Measurements from ENCODE around the gene AMPD2.

The AMPD2 gene

DNA sequence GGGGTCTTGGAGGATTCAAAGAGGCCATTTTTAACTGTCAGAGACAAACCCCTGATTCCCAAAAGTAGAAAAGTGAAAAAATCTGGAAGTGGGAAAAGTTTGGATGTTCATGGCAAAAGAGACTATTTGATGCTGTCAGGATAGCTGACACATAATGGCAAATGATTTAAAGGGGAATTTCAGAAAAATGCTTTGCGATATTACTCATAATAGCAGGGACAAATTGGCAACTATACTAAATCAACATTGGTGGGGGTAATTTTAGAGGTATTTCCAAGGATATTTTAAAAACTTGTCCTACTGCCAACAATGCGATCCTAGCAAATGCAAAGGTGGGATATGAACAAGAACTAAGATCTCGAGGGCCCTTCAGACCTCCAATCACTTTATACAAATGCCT lies 31.0 kb downstream of the AMPD2 start:
- TF ChIP-seq EZH2phosphoT487 (conservative IDR thresholded peaks at IDR 0.05; ENCODE audit: low read length) (no peak), CTCF (IDR thresholded peaks at IDR 0.05; ENCODE audit: insufficient read depth, low read length, poor library complexity, severe bottlenecking) (no peak)
- Histone ChIP-seq H3K4me3 (ENCODE audit: insufficient read depth, low read length, poor library complexity, severe bottlenecking) (no peak overlapping the region), H3K27ac (ENCODE audit: low read depth, low read length) (no peak overlapping the region), H3K79me2 (ENCODE audit: insufficient read depth, low read length) (no peaks in the 10 kb centered on the region), H3K9me3 (ENCODE audit: insufficient read depth, low read length) (no peaks in the 10 kb centered on the region), H3K9ac (ENCODE audit: low read length) (no peak overlapping the region), H3K9me2 (replicated peaks; ENCODE audit: insufficient read depth, low read length) (no peaks in the 10 kb centered on the region), H3F3A (ENCODE audit: insufficient read depth) (no peaks in the 10 kb centered on the region), H3K4me2 (ENCODE audit: low read depth, low read length, poor library complexity, severe bottlenecking) (no peak overlapping the region), H3K36me3 (ENCODE audit: low read length) (no peaks in the 10 kb centered on the region), H2AFZ (ENCODE audit: low read depth, low read length, severe bottlenecking) (no peak overlapping the region), H4K20me1 (ENCODE audit: low read depth, low read length) (no peaks in the 10 kb centered on the region), H3K27me3 (ENCODE audit: low read length) (no peaks in the 10 kb centered on the region)

- TF ChIP-seq CTCF (IDR thresholded peaks at IDR 0.05; ENCODE audit: insufficient read depth, low read length, poor library complexity, severe bottlenecking) (no peak), EZH2phosphoT487 (conservative IDR thresholded peaks at IDR 0.05; ENCODE audit: low read length) (no peak)
- no peak overlapping the region for H3K4me3 ChIP-seq (ENCODE audit: insufficient read depth, low read length, poor library complexity, severe bottlenecking)
- H2AFZ ChIP-seq (ENCODE audit: low read depth, low read length, severe bottlenecking) = no peak overlapping the region
- no peaks in the 10 kb centered on the region for H3K27me3 ChIP-seq (ENCODE audit: low read length)
- no peaks in the 10 kb centered on the region for H3K36me3 ChIP-seq (ENCODE audit: low read length)
- H3K27ac ChIP-seq (ENCODE audit: low read depth, low read length) = no peak overlapping the region
- no peak overlapping the region for H3K4me2 ChIP-seq (ENCODE audit: low read depth, low read length, poor library complexity, severe bottlenecking)
- H3K9ac ChIP-seq (ENCODE audit: low read length) = no peak overlapping the region
- no peaks in the 10 kb centered on the region for H3K9me3 ChIP-seq (ENCODE audit: insufficient read depth, low read length)
- H3K79me2 ChIP-seq (ENCODE audit: insufficient read depth, low read length) = no peaks in the 10 kb centered on the region
- H4K20me1 ChIP-seq (ENCODE audit: low read depth, low read length) = no peaks in the 10 kb centered on the region
- H3F3A ChIP-seq (ENCODE audit: insufficient read depth) = no peaks in the 10 kb centered on the region
- no peaks in the 10 kb centered on the region for H3K9me2 ChIP-seq (replicated peaks; ENCODE audit: insufficient read depth, low read length)
Measured at GRCh38 chr1:109652402-109652801, 32.8 kb downstream of the AMPD2 start.

- no peaks in the 10 kb centered on the region for H4K20me1 ChIP-seq (ENCODE audit: low read depth, low read length)
- H3K27me3 ChIP-seq (ENCODE audit: low read length) = no peaks in the 10 kb centered on the region
- H2AFZ ChIP-seq (ENCODE audit: low read depth, low read length, severe bottlenecking) = no peak overlapping the region
- no peaks in the 10 kb centered on the region for H3F3A ChIP-seq (ENCODE audit: insufficient read depth)
- no peaks in the 10 kb centered on the region for H3K9me3 ChIP-seq (ENCODE audit: insufficient read depth, low read length)
- no peak overlapping the region for H3K27ac ChIP-seq (ENCODE audit: low read depth, low read length)
- no peaks in the 10 kb centered on the region for H3K36me3 ChIP-seq (ENCODE audit: low read length)
- TF ChIP-seq EZH2phosphoT487 (conservative IDR thresholded peaks at IDR 0.05; ENCODE audit: low read length) (no peak), CTCF (IDR thresholded peaks at IDR 0.05; ENCODE audit: insufficient read depth, low read length, poor library complexity, severe bottlenecking) (no peak)
- no peaks in the 10 kb centered on the region for H3K9me2 ChIP-seq (replicated peaks; ENCODE audit: insufficient read depth, low read length)
- H3K4me3 ChIP-seq (ENCODE audit: insufficient read depth, low read length, poor library complexity, severe bottlenecking) = no peak overlapping the region
- no peak overlapping the region for H3K4me2 ChIP-seq (ENCODE audit: low read depth, low read length, poor library complexity, severe bottlenecking)
- H3K9ac ChIP-seq (ENCODE audit: low read length) = no peak overlapping the region
- no peaks in the 10 kb centered on the region for H3K79me2 ChIP-seq (ENCODE audit: insufficient read depth, low read length)
Measured at GRCh38 chr1:109653306-109653705, 33.7 kb downstream of the AMPD2 start.

DNA sequence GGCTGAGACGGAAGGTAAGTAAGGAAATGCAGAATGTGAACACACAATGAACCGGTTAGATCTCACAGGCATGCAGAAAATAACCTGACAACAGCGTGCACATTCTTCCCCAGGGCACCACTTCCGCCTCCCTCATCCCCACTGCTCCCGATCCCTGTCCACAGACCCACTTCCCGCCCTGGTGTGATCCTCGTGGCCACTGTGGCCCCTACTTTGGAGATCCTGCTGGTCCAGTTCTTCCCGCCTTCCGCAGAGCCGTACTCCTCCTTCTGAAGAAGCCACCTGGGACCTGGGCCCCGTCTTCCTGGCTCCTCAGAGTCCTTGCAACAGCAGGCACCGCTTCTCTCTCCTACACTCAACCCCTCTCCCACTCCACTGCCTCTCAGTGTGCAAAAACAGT lies 34.9 kb downstream of the AMPD2 start:
- TF ChIP-seq CTCF (IDR thresholded peaks at IDR 0.05; ENCODE audit: insufficient read depth, low read length, poor library complexity, severe bottlenecking) (no peak), EZH2phosphoT487 (conservative IDR thresholded peaks at IDR 0.05; ENCODE audit: low read length) (no peak)
- H3K79me2 ChIP-seq (ENCODE audit: insufficient read depth, low read length) = no peaks in the 10 kb centered on the region
- no peak overlapping the region for H3K27ac ChIP-seq (ENCODE audit: low read depth, low read length)
- no peak overlapping the region for H3K9ac ChIP-seq (ENCODE audit: low read length)
- no peak overlapping the region for H2AFZ ChIP-seq (ENCODE audit: low read depth, low read length, severe bottlenecking)
- no peak overlapping the region for H3K4me3 ChIP-seq (ENCODE audit: insufficient read depth, low read length, poor library complexity, severe bottlenecking)
- no peak overlapping the region for H3K4me2 ChIP-seq (ENCODE audit: low read depth, low read length, poor library complexity, severe bottlenecking)
- H3K27me3 ChIP-seq (ENCODE audit: low read length) = no peaks in the 10 kb centered on the region
- no peaks in the 10 kb centered on the region for H4K20me1 ChIP-seq (ENCODE audit: low read depth, low read length)
- no peaks in the 10 kb centered on the region for H3K9me3 ChIP-seq (ENCODE audit: insufficient read depth, low read length)
- no peaks in the 10 kb centered on the region for H3K9me2 ChIP-seq (replicated peaks; ENCODE audit: insufficient read depth, low read length)
- no peaks in the 10 kb centered on the region for H3K36me3 ChIP-seq (ENCODE audit: low read length)
- H3F3A ChIP-seq (ENCODE audit: insufficient read depth) = no peaks in the 10 kb centered on the region

Measured in SU-DHL-6 (cell line).